ENCODE results near the gene MAPK8.
"Not testable (repeated sequence)": the region's sequence is repeated elsewhere in the genome, so short reads cannot be mapped to it uniquely, and the experiment has no call there.

The MAPK8 gene

GRCh38 chr10:48419714-48420113, 113.2 kb downstream of the MAPK8 start:
- no peaks in the 10 kb centered on the region for H3K36me3 ChIP-seq (ENCODE audit: control insufficient read depth, insufficient read depth, low read length)
- DNase-seq (ENCODE audit: extremely low read depth, insufficient read length) = no peak
- H3K27me3 ChIP-seq (replicated peaks; ENCODE audit: control insufficient read depth, insufficient read depth, low read length) = no peaks in the 10 kb centered on the region
- no peak overlapping the region for H3K4me3 ChIP-seq (replicated peaks; ENCODE audit: low read depth, low read length)
- no peak for TF ChIP-seq CTCF (IDR thresholded peaks at IDR 0.05; ENCODE audit: insufficient read depth, low read length, poor library complexity, severe bottlenecking)

GRCh38 chr10:48421862-48422261, 115.4 kb downstream of the MAPK8 start:
- DNase-seq (ENCODE audit: extremely low read depth, insufficient read length); H3K4me3 ChIP-seq (replicated peaks; ENCODE audit: low read depth, low read length); H3K36me3 ChIP-seq (ENCODE audit: control insufficient read depth, insufficient read depth, low read length); H3K27me3 ChIP-seq (replicated peaks; ENCODE audit: control insufficient read depth, insufficient read depth, low read length): not testable (repeated sequence)

- no peak for DNase-seq (ENCODE audit: extremely low read depth, insufficient read length)
- H3K27me3 ChIP-seq (replicated peaks; ENCODE audit: control insufficient read depth, insufficient read depth, low read length) = no peaks in the 10 kb centered on the region
- H3K4me3 ChIP-seq (replicated peaks; ENCODE audit: low read depth, low read length) = no peak overlapping the region
- no peak for TF ChIP-seq CTCF (IDR thresholded peaks at IDR 0.05; ENCODE audit: insufficient read depth, low read length, poor library complexity, severe bottlenecking)
- no peaks in the 10 kb centered on the region for H3K36me3 ChIP-seq (ENCODE audit: control insufficient read depth, insufficient read depth, low read length)
These were observed 117.4 kb downstream of the MAPK8 start for GRCh38 chr10:48423884-48424283.

- no peak for TF ChIP-seq CTCF (IDR thresholded peaks at IDR 0.05; ENCODE audit: insufficient read depth, low read length, poor library complexity, severe bottlenecking)
- no peak overlapping the region for H3K4me3 ChIP-seq (replicated peaks; ENCODE audit: low read depth, low read length)
These were observed 122.4 kb downstream of the MAPK8 start for GRCh38 chr10:48428896-48429295.

GRCh38 chr10:48429309-48429708, 122.8 kb downstream of the MAPK8 start:
- H3K36me3 ChIP-seq (ENCODE audit: control insufficient read depth, insufficient read depth, low read length) = no peaks in the 10 kb centered on the region
- H3K27me3 ChIP-seq (replicated peaks; ENCODE audit: control insufficient read depth, insufficient read depth, low read length) = no peaks in the 10 kb centered on the region
- no peak for TF ChIP-seq CTCF (IDR thresholded peaks at IDR 0.05; ENCODE audit: insufficient read depth, low read length, poor library complexity, severe bottlenecking)
- no peak for DNase-seq (ENCODE audit: extremely low read depth, insufficient read length)
- no peak overlapping the region for H3K4me3 ChIP-seq (replicated peaks; ENCODE audit: low read depth, low read length)

More at GRCh38 chr10:48428896-48429295, 122.4 kb downstream of the MAPK8 start:
- Histone ChIP-seq H3K36me3 (ENCODE audit: control insufficient read depth, insufficient read depth, low read length) (no peaks in the 10 kb centered on the region), H3K27me3 (replicated peaks; ENCODE audit: control insufficient read depth, insufficient read depth, low read length) (no peaks in the 10 kb centered on the region)
- no peak for DNase-seq (ENCODE audit: extremely low read depth, insufficient read length)

GRCh38 chr10:48430402-48430993, 124.0 kb downstream of the MAPK8 start:
- no peak for TF ChIP-seq CTCF (IDR thresholded peaks at IDR 0.05; ENCODE audit: insufficient read depth, low read length, poor library complexity, severe bottlenecking)
- no peak overlapping the region for H3K4me3 ChIP-seq (replicated peaks; ENCODE audit: low read depth, low read length)
- DNase-seq (ENCODE audit: extremely low read depth, insufficient read length) = no peak
- no peaks in the 10 kb centered on the region; the same call in 1 of the 2 replicates for H3K36me3 ChIP-seq (ENCODE audit: control insufficient read depth, insufficient read depth, low read length)
- H3K27me3 ChIP-seq (replicated peaks; ENCODE audit: control insufficient read depth, insufficient read depth, low read length) = no peaks in the 10 kb centered on the region
